Measurements from ENCODE around the gene TYSND1. TPM values are rescaled to one million over a fixed set of nuclear protein-coding genes. Genes with fewer than 3 reads are reported as not detected.

The TYSND1 gene
- polyA plus RNA-seq, 1 experiment = 2.7 TPM

DNA sequence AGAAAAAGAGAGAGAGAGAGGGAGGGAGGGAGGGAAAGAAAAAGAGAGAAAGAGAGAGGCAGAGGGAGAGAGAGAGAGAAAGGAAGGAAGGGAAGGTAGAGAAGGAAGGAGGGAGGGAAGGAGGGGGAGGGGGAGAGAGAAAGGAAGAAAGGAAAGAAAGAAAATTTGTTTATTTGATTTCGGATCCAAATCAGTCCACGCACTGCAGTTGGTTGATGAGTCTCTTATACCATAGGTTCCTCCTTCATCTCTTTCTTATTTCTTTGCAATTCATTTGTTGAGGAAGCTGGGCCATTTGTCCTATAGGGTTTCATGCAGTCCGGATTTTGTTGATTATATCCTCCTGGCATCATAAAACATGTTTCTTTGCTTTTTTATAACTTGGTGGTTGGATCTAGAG lies 48.2 kb downstream of the TYSND1 start:
- Histone ChIP-seq H3K27me3 (ENCODE audit: control insufficient read depth, insufficient read depth, low read length) (no peaks in the 10 kb centered on the region), H3K4me3 (ENCODE audit: low read depth, low read length) (no peak overlapping the region), H3K27ac (ENCODE audit: low read depth, low read length) (no peak overlapping the region), H3K9me3 (ENCODE audit: control insufficient read depth, insufficient read depth, low read length) (no peaks in the 10 kb centered on the region)
- TF ChIP-seq, protein P1, sequence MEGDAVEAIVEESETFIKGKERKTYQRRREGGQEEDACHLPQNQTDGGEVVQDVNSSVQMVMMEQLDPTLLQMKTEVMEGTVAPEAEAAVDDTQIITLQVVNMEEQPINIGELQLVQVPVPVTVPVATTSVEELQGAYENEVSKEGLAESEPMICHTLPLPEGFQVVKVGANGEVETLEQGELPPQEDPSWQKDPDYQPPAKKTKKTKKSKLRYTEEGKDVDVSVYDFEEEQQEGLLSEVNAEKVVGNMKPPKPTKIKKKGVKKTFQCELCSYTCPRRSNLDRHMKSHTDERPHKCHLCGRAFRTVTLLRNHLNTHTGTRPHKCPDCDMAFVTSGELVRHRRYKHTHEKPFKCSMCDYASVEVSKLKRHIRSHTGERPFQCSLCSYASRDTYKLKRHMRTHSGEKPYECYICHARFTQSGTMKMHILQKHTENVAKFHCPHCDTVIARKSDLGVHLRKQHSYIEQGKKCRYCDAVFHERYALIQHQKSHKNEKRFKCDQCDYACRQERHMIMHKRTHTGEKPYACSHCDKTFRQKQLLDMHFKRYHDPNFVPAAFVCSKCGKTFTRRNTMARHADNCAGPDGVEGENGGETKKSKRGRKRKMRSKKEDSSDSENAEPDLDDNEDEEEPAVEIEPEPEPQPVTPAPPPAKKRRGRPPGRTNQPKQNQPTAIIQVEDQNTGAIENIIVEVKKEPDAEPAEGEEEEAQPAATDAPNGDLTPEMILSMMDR (IDR thresholded peaks at IDR 0.05; ENCODE audit: low read depth, low read length) = no peak
- DNase-seq (ENCODE audit: low read depth, low spot score) = no peak
- ChIA-PET POLR2A (no interaction called here), CTCF (interaction anchor here (6.9 kb wide), 1 partner anchor 18 kb away, joined by 55 read pairs; no protein-coding TSS in a partner anchor)

DNA sequence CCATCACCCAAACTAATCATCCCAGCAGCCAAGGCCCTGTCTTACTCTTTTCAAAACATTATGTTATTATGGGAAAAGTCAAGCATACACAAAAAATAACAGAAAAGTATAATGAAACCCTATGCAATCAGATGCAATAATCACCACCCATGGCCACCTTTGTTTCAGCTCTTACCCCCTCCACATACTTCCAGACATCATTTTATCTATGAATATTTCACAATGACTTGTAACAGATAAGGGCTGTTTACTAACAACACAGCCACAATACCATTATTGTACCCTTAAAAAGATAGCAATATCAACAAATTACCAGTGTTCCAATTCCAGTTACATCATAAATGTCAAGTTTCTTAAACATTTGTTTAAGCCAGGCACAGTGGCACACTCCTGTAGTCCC lies 49.0 kb downstream of the TYSND1 start:
- Histone ChIP-seq H3K4me3 (ENCODE audit: low read depth, low read length) (no peak overlapping the region), H3K27ac (ENCODE audit: low read depth, low read length) (no peak overlapping the region), H3K27me3 (ENCODE audit: control insufficient read depth, insufficient read depth, low read length) (no peaks in the 10 kb centered on the region), H3K9me3 (ENCODE audit: control insufficient read depth, insufficient read depth, low read length) (no peaks in the 10 kb centered on the region)
- CTCF ChIA-PET = interaction anchor here (6.9 kb wide), 1 partner anchor 18 kb away, joined by 55 read pairs; no protein-coding TSS in a partner anchor
- TF ChIP-seq, protein P1 (IDR thresholded peaks at IDR 0.05; ENCODE audit: low read depth, low read length) = no peak
- no peak for DNase-seq (ENCODE audit: low read depth, low spot score)
- POLR2A ChIA-PET = no interaction called here

DNA sequence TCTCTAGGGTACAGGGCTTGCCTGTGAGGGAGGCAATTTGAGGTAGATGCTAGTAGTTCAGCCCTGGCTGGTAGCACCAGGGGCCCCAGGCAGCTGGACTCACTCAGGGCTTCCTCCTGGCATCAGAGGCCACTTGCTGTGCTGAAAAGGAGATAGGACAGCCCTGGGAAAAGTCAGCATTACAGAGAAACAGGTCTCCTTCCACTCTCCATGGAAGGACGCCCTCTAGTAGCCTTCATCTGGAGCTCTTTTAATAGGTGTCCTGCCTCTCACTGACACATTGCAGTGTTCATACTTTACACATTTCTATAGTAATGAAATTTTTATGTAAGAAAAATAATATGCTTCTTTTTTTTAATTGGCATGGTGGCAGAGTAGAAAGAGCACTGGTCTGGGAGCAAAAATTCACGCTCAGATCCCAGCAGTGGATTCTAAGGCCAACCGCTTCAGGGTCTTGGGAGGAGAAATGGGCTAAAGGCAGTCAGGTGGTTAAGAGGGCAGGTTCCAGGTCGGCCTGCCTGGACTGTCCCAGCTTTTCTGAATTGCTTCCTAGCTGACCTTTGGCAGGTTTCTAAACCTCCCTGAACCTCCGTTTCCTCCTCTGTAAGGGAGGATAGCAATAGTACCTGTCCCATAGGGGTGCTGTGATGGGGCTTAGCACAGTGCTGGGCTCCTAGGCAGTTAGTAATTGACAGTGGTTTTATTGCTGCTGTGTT lies 49.6 kb downstream of the TYSND1 start:
- ChIA-PET POLR2A (no interaction called here), CTCF (interaction anchor here (1.2 to 6.9 kb wide), 3 partner anchors 10 to 22 kb away, joined by 3 to 55 read pairs (median 4); no protein-coding TSS in a partner anchor)
- Histone ChIP-seq H3K9me3 (ENCODE audit: control insufficient read depth, insufficient read depth, low read length) (no peaks in the 10 kb centered on the region), H3K4me3 (ENCODE audit: low read depth, low read length) (no peak overlapping the region), H3K27me3 (ENCODE audit: control insufficient read depth, insufficient read depth, low read length) (no peaks in the 10 kb centered on the region), H3K27ac (ENCODE audit: low read depth, low read length) (no peak overlapping the region)
- TF ChIP-seq, protein P1 (IDR thresholded peaks at IDR 0.05; ENCODE audit: low read depth, low read length) = no peak
- no peak for DNase-seq (ENCODE audit: low read depth, low spot score)

DNA sequence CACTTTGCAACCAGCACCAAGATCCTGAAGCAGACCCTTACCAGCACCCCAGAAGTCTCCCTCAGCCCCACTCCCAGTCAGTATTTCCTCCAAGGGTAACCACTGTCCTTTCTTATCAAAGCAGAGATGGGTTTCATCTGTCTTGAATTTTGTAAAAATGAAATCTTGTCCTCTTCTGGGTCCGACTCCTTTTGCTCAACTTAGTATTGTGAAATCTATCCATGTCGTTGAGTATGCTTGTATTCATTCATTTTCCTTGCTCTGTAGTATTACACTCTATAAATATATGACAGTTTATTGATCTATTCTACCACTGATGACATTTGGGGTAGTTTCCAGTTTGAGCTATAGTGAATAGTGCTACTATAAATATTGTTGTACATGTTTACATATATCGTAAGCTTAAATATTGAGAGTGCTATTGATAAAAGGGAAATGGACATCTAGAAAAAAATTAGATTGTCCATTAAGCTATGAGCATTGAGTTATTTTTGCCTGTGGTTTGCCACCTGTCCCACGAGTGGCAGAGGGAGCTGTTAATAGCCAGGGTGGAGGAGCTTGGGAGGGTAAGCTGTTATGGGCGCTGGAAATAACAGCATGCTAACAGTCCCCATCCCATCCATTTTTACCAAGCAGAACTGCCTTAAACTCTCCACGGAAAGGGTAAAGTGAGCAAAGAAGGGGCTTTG lies 50.3 kb downstream of the TYSND1 start:
- POLR2A ChIA-PET = no interaction called here
- TF ChIP-seq, protein P1 (IDR thresholded peaks at IDR 0.05; ENCODE audit: low read depth, low read length) = no peak
- CTCF ChIA-PET = interaction anchor here (1.2 to 6.9 kb wide), 3 partner anchors 11 to 23 kb away, joined by 3 to 55 read pairs (median 4); no protein-coding TSS in a partner anchor
- Histone ChIP-seq H3K27ac (ENCODE audit: low read depth, low read length) (no peak overlapping the region), H3K27me3 (ENCODE audit: control insufficient read depth, insufficient read depth, low read length) (no peaks in the 10 kb centered on the region), H3K4me3 (ENCODE audit: low read depth, low read length) (no peak overlapping the region), H3K9me3 (ENCODE audit: control insufficient read depth, insufficient read depth, low read length) (no peaks in the 10 kb centered on the region)
- DNase-seq (ENCODE audit: low read depth, low spot score) = no peak

DNA sequence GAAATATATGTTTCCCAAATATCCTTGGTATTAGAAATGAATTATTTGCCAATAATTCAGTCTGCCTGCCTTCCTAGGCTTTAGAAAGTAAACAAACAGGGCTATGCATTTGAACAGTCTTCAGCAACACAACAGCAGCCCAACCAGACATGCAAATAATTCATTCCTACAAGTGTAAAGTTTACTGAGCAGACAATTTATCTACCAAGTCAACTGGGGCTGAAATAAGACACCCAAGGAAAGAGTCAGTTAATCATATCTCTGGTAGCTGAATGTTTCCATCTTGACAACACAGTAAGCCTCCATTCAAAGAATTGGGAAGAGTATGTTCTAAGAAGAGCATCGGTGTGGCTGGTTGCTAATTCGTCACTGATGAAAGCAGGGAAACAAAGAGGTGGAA lies 52.2 kb downstream of the TYSND1 start:
- no peaks in the 10 kb centered on the region for H3K27me3 ChIP-seq (ENCODE audit: control insufficient read depth, insufficient read depth, low read length)
- TF ChIP-seq, protein P1 (IDR thresholded peaks at IDR 0.05; ENCODE audit: low read depth, low read length) = no peak
- no peak for DNase-seq (ENCODE audit: low read depth, low spot score)
- ChIA-PET POLR2A (no interaction called here), CTCF (interaction anchor here (0.7 to 6.9 kb wide), 2 partner anchors 16 to 22 kb away, joined by 3 to 55 read pairs; no protein-coding TSS in a partner anchor)
- H3K9me3 ChIP-seq (ENCODE audit: control insufficient read depth, insufficient read depth, low read length) = no peaks in the 10 kb centered on the region
- no peak overlapping the region for H3K4me3 ChIP-seq (ENCODE audit: low read depth, low read length)
- no peak overlapping the region for H3K27ac ChIP-seq (ENCODE audit: low read depth, low read length)

All from AG04450 (cell line).